Glomerular endothelial cell (primary cell): ENCODE measurements around the gene AP1S2. TPM values are rescaled to one million over a fixed set of nuclear protein-coding genes. Genes with fewer than 3 reads are reported as not detected.

ENCODE experiments used
- DNase-seq: peaks from one replicate; pipeline ENCODE4 v3.0.0-alpha.2; 2011; ENCODE audit warnings: low read depth, low spot score; ENCODE audit errors: extremely low read depth
- total RNA-seq: library from RNA; depleted of rRNA; stranded (reverse); fragments of >200 nt; gene quantifications from 2 replicates; pipeline ENCODE4 v1.2.3, GENCODE V29; 2015

The AP1S2 gene
- total RNA-seq, 1 donor from 2014 or later, result 75.2 TPM

GRCh38 chrX:15812192-15812938, 42.2 kb downstream of the AP1S2 start:
- no peak for DNase-seq

DNA sequence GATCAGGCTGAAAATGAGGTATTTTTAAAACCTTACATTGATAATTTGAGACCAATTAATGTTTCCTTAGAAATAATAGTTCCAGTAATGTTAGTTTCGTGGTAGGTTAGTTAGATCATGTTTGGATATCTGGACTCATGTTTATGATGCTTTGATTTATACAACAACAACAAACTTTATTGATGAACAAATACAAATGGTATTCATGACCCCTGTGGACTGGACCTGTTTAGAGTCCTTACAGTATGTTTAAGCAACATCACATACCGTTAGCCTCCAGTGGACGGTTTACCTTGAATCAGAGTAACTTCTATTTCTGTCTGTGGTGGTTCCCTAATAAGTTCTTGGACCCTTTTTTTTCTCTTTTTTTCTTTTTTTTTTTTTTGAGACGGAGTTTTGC, 46.4 kb downstream of the AP1S2 start:
- no peak for DNase-seq

GRCh38 chrX:15804563-15804962, 50.0 kb downstream of the AP1S2 start:
- DNase-seq, result no peak

- no peak for DNase-seq
Observed at GRCh38 chrX:15797707-15798106, 56.9 kb downstream of the AP1S2 start.

DNA sequence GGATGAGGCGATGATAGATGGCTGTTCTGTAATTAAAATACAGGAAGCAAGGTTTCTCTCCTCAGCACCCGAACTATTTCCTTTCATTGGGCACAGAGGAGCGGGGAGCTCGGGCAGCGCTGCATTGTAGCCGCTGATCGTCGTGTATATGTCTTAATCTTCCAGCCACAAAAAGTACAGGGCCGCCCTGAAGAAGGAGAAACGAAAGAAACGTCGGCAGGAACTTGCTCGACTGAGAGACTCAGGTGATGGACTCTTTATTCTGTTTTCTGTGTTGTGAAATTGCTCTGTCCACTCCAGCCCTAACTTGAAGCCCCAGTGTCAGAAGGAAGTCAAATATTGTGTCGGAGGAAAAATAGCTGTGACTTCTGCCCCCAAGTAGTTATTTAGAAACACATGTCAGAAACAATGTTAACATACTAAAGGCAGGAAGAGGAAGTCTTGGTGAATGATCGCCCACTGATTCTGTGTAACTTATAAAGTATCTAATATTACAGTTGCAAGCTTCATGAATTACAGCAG, 63.8 kb downstream of the AP1S2 start:
- DNase-seq, result no peak

DNA sequence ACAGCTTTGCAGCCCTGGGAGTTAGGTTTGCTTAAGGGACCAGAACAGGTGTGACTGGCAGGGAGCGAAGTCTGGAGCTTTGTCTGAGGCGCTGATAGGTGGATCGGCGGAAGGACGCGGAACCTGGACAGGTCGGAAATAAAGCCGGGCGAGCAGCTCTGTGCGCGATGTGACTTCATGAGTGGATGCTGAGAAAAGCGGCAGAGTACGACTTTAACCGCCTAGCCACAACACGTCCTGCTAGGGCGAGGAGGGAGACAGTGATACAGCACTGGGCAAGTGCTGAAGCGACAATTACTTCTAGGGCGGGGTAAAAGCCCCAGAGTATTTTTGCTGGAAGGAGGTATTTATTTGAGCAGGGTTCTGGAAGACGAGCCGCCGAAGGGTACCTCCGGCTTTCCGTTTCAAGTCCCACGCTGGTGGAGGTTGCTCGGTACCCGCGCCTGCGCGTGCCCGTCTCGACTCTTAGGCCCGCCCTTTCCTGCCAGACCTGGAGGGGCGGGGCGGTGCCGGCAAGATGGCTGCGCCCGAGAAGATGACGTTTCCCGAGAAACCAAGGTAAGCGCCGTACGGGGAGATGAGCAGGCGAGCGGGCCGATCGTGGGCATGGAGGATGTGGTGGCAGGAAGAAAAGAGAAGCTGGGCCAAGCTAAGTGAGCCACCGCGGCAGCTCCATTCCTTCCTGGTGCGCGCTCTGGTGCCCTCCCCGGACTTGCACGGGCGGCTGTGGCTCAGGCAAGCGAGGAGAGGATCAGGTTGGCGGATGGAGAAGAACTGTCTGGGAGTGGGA, 64.4 kb downstream of the AP1S2 start, which contains the start of gene ZRSR2:
TSS of gene ZRSR2 (plus strand) at position 506 of the 790 bp plus-strand sequence. CDS start at position 518, 12 bp downstream.
- DNase-seq, result no peak

- no peak for DNase-seq
Observed at GRCh38 chrX:15786915-15787314, 67.7 kb downstream of the AP1S2 start.

DNA sequence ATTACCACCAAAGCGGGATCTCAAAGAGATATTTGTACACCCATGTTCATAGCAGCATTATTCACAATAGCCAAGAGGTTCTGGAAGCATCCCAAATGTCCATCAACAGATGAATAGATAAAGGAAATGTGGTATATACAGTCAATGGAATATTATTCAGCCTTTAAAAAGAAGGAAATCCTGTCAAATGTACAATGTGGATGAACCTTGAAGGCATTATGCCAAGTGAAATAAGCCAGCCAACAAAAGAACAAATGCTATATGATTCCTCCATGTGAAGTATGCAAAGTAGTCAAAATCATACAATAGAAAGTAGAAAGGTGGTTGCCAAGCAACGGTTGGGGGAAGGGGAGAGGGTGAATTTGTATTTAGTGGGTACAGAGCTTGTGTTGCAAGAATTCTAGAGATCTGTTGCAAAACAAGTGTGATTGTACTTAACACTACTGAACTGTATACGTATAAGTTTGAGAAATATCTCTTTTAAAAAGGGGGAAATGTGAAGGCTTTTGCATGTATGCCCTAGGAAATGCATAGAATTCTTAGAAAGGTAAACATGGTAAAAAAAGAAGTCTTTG, 69.3 kb downstream of the AP1S2 start:
- no peak for DNase-seq

DNA sequence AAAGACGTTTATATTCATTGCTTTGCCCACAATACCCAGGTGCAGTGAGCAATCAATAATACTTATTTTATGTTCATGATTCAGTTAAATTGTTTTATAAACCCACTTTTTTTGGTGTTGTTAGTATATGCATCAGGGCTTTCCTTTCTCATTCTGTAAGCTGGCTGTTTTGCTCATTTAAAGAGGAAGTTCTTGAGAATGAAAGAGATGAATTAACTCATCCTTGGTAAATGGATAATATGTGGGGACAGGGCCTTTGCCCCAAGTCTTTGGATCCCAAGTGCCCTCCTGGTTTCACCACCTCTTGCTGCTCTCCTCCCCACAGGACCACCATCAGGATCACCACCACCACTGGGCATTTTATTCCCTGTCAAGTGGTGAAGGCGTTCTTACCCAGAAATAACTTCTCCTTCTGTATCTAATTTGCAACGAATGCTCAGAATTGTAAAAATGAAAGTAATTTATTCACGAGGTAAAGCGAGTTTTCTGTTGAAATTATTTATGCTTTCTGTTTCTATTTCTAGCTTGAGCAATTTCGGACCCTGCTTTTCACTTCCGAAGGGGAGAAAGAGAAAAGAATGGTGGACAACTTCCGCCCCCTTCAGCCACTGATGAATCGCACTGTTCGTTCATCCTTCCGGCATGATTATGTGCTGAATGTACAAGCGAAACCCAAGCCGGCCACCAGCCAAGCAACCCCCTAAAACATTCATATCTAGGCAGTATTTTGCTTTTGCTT, 72.5 kb downstream of the AP1S2 start:
- no peak for DNase-seq

Other genes with a start within 250 kb of the AP1S2 start
- gene CLTRN, start 190.0 kb downstream of the AP1S2 start, total RNA-seq, result 0.12 and 2.1 TPM in 2 replicates
- gene CA5B, start 116.5 kb downstream of the AP1S2 start, total RNA-seq, result 1.4 and 7.1 TPM in 2 replicates
- 2.9 and 9.5 TPM in 2 replicates for gene ZRSR2, start 64.3 kb downstream of the AP1S2 start, total RNA-seq